Inferior parietal cortex (tissue), 1 donor: ENCODE data around the gene XPA.
"Not testable (repeated sequence)": the region's sequence is repeated elsewhere in the genome, so short reads cannot be mapped to it uniquely, and the experiment has no call there.

Experiments
- DNase-seq: peaks from one replicate; pipeline ENCODE4 v3.0.0-alpha.2; 2016; ENCODE audit errors: extremely low spot score

XPA gene

DNA sequence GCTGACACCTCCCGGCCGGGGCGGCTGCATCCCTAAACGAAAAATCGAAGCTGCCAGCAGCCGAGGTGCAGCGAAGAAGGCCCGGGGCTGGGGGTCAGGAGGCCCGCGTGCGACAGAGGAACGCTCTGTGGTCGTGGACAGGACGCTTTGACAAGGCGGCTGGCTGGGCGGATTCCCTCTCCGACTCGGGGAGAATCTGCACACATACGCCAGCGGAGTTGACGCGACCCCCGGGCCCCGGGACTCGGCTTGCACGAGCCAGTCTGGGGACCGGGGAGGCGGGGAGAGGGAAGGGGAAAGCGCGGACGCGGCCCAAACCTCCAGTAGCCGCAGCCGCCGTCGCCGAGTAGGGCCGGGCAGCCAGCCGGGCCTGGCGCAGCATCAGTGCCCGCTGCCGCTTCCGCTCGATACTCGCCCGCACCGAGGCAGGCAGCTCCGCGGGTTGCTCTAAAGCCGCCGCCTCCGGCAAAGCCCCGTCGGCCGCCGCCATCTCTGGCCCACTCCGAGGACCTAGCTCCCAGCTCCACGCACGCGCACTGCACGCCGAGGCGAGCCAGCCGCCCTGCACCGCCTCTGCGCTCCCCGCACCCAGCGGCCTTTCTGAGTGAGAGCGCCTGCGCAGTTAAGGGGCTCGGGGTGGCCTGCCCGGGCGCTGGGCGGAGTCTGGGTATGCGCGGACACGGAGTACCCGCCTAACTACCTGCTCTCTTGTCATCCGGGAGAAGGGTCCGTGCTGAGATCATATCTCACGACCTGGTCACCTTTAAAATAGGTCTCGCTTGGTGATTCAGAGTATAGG, at the start of gene XPA:
XPA (minus strand) TSS at position 538 of the 799 bp plus-strand sequence; CDS start at position 490, 48 bp downstream.
- peak; percentile 95 for DNase-seq

- no peak for DNase-seq
Observed at GRCh38 chr9:97744710-97745708, 47.9 kb upstream of the XPA start.

GRCh38 chr9:97744025-97744424, 46.9 kb upstream of the XPA start:
- not testable (repeated sequence) for DNase-seq

DNA sequence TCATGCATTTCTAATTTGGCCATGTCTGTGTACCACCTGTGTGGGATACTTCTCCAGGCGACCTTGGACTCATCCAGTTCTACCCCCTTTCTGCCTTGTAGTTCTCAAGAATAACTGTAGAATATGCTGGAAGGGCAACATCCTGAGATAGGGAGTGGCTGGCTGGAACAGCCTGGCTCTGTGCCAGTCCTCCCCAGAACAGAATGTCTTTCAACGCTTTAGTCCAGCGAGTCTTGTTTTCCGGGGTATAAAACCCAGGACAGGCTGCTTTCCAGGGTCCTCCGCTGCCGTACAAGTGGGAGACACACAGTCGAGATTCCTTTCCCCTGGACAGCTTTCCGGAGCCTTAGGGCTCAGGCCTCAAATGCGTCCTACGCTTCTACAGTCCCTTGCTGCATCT, 45.4 kb upstream of the XPA start:
- no peak for DNase-seq

DNA sequence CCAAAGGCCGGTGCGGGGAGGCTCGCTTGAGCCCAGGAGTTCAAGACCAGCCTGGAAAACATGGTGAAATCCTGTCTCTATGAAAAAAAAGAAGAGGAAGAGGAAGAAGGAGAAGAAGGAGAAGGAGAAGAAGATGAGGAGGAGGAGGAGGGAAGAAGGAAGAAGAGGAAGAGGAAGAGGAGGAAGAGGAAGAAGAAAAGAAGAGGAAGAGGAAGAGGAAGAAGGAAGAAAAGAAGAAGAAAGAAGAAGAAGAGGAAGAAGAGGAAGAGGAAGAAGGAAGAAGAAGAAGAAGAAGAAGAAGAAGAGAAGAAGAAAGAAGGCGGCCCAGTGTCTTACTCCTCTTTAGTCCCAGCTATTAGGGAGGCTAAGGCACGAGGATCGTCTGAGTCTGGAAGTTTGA, 44.8 kb upstream of the XPA start:
- no peak for DNase-seq

- DNase-seq, result no peak
Observed at GRCh38 chr9:97740848-97741821, 44.0 kb upstream of the XPA start.

DNA sequence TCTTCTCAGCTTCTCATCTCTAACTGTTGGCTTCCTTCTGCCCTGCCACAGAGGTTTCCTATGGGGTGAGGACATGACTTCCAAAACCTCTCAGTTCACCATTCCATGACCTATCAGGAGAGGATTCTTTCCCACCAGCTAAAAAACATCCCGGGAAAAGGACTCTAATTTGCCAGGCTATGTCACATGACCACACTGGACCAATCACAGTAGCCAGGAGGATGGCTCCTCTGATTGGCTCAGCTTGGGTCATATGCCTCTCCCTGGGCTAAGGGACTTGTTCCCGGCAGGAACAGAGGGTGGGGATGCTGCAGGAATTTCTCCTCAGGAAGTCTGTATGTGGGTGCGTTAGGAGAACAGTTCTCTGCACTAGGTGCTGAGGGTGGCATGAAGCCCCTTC, 40.3 kb upstream of the XPA start:
- DNase-seq, result no peak

GRCh38 chr9:97735070-97735600, 38.0 kb upstream of the XPA start:
- DNase-seq, result no peak

DNA sequence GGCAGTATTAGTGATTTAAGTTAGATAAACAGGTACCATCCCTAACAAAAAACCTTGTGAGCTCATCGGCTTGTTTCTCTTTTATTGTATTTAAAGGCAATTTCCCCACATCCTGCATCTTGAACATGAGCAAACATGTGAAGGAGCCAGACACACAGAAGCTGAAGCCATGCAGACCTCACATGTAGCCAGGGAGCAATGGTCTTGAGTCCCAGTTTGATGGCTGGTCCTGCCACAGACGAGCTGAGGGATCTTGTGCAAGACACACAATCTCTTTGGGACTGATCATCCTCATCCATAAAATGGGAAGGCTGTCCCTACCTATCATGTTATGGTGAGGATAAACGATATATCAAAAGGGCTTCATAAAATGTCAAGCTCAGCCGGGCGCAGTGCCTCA, 29.6 kb upstream of the XPA start:
- DNase-seq, result no peak

DNA sequence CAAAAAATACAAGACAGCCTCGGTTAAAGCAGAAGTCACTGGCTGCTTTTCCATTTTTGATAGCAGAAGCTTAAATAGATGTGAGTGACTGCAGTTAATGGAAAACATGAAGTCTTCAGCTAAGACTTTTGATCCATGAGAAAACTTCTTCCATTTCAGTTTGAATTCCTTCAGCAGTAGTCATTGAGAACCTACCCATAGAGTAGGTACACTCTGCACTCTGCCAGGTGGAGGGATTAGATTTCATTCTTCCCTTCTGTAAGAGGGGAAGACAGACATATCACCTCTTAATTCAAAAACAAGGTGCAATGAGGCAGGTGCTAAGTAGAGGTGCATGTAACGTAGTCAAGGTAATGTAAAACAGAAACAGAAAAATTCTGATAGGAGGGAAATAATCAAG, 26.7 kb upstream of the XPA start:
- no peak for DNase-seq

DNA sequence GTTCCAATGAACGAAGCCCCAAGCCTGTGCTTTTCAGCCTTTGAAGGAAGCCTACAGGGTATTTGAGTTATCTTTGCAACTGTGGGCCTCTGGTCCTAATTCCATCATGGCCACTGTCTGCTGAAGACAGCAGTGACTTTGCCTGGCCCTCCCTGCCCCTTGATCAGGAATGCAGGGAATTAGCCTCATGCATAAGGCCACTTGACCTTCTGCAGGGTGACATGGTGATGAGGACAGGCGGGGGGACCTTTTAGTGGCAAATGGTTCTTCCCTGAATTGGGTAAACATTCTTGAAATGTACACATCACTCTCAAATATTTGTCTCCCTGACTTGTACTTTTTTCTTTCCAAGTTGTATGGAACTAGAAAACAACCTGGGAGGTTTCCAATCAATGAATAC, 25.2 kb upstream of the XPA start:
- DNase-seq, result no peak

GRCh38 chr9:97721396-97721795, 24.3 kb upstream of the XPA start:
- no peak for DNase-seq

DNA sequence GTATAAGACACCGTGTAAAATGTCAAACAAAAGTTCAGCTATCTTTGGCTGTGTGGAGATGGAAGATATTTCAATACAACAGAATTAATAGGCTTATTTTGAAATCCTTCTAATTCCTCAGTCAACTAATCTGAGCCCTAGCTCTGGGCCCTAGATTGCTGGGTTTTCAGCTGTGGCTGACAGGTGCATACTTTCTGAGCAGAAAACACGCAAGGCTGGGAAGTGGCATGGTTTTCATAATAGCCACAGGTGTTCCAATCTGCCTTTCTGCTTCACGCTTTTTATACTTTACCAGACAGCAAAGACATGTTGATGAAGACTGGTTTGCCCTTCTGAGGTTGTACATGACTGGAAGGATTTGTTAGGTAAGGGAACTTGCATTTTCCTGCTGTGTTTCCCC, 20.7 kb upstream of the XPA start:
- DNase-seq, result no peak

GRCh38 chr9:97714435-97714834, 17.3 kb upstream of the XPA start:
- no peak for DNase-seq

GRCh38 chr9:97711223-97711626, 14.1 kb upstream of the XPA start:
- no peak for DNase-seq

DNA sequence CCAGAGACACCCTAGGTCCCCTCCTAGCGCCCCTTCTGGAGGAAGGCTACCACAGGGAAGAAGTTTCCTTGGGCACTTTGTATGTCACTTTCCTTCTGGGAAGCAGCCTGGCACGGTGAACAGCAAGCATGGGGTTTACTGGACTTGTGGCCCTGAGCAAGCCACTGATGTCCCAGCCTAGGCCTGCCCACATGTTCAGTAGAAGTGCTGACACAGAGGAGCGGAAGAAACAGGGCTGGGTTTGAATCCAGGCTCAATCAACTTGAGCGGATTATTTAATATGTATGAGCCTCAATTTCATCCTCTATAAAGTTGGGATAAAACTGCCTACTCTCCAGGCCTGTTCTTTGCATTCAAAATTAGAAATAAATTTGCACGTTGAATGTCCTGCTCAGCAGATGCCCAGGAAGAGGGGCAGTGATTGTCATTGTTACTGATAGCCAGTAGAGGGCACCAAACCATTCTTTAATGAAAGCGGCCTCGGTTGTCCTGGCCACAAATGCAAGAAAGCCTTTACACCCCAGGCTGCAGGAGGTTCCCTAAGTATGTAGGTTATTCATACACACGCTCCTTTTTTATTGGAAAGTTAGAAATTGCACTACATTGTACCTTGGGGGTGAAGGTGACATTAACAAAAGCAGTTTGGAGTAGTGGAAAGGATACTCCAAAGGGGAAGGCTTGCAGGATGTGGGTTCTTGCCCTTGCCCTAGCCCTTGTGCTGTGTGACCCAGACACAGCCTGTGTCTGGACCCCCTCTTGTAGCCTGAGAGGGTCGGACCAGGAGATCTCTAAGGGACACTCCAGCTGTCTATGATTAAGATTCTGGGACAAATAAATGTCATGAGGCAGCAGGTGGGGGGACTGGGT, 13.4 kb upstream of the XPA start:
- peak; percentile 89 for DNase-seq

GRCh38 chr9:97706246-97706645, 9.1 kb upstream of the XPA start:
- DNase-seq, result no peak

GRCh38 chr9:97705354-97705950, 8.3 kb upstream of the XPA start:
- DNase-seq, result no peak

- no peak for DNase-seq
Observed at GRCh38 chr9:97704851-97705250, 7.7 kb upstream of the XPA start.

DNA sequence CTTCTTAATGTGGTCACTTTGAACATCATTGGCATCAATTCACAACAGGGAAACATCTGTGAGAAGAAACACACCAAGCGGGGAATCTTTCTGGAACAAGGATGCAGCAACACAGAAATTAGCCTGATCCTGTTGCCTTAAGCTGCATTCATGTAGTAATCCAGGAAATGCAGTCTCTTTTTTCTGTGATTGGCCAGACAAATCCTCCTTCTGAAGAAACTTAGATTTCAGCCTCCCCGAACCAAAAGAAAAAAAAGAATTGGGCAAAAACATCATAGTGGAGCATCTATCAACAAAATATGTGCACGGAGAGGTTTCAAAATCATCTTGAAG, 7.2 kb upstream of the XPA start:
- no peak for DNase-seq
